Right ventricle myocardium superior (tissue), 1 donor: ENCODE data around the gene CPED1. TPM values are rescaled to one million over a fixed set of nuclear protein-coding genes. Genes with fewer than 3 reads are reported as not detected.
"Not testable (repeated sequence)": the region's sequence is repeated elsewhere in the genome, so short reads cannot be mapped to it uniquely, and the experiment has no call there.

ENCODE experiments used
- ATAC-seq: fragments of 200-7000 bp; cut with Tn5 transposase; one replicate; pipeline ENCODE4 v1.9.1; 2020; ENCODE audit warnings: mild to moderate bottlenecking; ENCODE audit not compliant: poor library complexity
- DNase-seq: peaks from one replicate; pipeline ENCODE4 v3.0.0-alpha.2; 2020
- intact Hi-C: fragments of 100-400 bp; cut with DNase I; formaldehyde crosslinking; loops from one replicate; pipeline ENCODE4 v1.11.2; 2022
- total RNA-seq: library from RNA; stranded (reverse); fragmentation: NEBNext Ultra II Directional; extraction: Animal tissue kit (Norgen Biotek cat#: 25700); gene quantifications from one replicate; pipeline ENCODE4 v1.2.1, GENCODE V29; 2021
- donor health status: DM: no; HTN: yes; CAD: no; lungs with severe emphysema.

CPED1 gene
- total RNA-seq, 1 donor from 2014 or later: 26.2 TPM

DNA sequence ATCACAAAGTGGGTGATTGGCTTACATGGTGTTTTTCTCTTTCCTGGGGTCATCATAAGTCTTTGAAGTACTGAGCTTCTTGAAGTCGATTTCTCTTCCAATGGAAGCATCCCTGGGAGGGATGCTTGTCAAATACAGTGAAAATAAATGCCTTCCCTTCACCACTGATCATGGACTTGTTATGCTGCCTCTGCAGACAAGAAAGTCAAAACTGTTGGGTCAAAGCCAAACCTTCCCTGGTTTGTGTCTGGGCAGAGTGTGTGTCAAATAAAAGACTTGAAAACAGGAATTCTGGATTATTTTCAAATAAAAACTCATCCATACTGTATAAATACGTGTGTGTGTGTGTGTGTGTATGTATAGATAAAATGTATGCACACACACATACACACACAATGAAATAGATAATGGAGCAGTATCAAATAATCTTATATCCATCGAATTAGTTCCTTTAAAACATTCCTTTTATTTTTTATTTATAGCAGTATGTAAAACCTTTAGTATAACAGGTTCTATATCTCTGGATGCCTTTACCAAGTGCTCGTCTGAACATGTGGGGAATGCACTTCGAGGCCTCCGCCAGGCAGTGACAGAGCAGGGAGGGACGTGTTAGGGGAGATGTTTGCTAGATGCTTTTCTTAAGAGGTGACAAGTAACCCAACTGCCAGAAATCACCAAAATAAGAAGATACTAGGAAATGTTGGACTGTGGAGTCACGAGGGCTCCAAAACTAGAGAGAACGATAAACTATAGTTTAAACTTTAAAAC, 313.1 kb downstream of the CPED1 start:
- DNase-seq (no peak), ATAC-seq (no peak)
- intact Hi-C loops: no loop called here

DNA sequence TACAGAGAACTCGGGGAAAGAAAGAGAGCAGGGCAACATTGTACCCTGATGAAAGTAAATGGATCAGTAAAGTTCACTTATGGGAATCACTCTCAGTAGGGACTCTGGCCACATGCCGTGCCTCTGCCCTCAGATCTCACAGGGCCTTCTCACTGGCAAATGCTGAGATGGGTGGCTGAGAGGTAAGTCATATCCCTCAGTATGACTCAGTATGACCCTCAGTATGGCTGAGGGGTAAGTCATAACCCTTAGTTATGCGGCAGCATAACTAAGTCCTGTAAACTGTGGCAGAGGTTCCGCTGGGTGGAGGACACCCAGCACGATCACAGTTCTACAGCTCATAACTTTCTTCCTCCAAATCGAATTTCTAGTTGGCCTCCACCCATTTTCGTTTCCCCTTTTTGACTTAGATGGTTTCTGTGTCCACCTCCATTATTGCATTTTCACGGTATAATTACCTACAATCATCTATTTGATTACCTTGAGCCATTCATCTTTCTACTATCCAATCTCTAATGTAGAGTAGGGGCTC, 313.8 kb downstream of the CPED1 start:
- intact Hi-C loops: no loop called here
- no peak for DNase-seq
- ATAC-seq: no peak

DNA sequence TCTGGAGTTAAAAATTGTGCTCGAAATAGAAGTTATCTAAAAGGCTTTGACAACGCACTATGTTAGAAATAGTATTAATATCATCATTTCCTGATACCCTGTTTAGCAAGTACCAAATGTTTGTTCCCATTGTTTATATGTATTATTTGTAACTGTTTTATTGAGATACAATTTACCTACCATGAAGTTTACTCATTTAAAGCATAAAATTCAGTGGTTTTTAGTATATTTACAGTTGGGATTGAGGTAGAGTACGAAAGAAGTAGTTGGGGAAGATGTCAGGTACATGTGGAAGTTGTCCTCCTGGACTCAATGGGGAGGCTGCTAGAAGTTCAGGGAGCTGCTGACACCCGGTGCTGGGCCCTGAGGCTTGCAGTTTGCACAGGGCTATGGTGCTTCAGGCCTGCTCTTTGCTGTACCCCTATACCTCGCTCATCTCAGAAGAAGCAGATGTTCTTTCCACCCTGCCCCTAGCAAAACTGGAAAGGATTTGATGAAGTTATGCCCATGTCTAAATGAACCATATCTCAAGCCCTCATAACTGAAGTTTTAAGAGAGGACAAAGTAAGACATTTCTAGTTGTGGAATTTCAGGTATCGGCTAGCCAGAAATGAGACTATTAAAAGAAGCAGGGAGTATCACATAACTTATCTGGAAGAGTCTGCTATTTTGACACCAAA, 315.1 kb downstream of the CPED1 start:
- ATAC-seq (no peak), DNase-seq (no peak)
- intact Hi-C loops: no loop called here

DNA sequence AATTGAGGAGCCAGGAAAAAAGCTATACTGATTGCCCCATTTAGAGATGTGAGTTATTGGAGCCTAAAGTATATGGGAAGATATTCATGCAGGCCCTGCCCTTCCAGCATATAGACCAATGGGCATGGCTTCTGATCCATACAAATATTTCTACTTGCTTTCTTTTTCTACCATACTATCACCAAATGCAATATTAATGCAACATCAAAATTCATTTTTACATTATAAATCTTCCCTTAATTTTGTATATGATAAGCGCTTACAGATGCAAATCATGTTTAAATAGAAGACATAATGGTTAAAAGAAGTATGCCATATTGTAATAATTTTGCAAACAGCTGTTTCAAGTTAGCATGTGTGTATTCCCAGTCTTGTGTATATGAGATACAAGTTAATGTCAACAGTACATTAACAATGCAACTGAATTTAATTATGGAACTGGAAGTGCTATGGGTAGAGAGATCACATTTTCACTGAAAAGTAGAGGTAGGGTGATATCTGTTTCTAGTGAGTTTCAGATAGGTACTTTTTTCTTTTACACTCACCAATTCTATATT, 315.7 kb downstream of the CPED1 start:
- intact Hi-C loops: no loop called here
- DNase-seq: no peak
- no peak for ATAC-seq

DNA sequence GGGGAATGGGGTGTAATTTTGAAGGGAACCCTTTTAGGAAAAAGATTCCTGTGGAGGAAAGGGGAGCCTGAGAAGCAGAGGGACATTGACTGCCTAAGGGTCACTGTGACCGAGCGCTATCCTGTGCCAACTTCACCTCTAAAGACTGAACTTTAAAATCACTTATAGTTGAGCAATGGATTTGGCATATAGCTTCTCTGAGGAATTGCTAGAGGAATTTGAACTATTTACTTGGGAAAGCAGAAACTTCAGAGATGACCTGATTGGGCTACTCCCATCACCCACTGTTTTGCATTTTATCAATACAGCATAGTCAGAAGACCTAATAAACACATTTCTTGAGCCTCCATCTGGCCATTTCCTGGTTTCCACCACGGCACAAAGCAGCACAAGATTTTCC, 316.6 kb downstream of the CPED1 start:
- ATAC-seq (no peak), DNase-seq (no peak)
- intact Hi-C loops: no loop called here

DNA sequence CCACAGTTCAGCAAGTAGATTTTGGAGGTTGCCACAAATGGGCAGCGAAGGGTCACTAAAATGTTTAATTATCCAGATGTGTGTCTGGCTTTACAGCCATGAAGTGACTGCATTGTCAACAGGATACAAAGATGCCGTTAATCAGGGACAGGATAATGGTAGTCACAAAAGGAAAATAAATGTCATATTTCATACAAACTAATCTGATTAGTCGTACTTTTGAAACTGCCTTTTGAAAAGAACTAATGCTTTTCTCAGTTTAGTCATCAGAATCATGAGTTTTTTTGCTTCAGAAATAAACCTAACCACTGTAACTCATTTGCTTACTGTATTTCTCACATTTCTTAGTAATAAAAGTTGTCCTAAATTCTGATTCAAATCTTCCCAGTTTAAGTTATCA, 318.1 kb downstream of the CPED1 start:
- intact Hi-C loops: no loop called here
- ATAC-seq: no peak
- no peak for DNase-seq

DNA sequence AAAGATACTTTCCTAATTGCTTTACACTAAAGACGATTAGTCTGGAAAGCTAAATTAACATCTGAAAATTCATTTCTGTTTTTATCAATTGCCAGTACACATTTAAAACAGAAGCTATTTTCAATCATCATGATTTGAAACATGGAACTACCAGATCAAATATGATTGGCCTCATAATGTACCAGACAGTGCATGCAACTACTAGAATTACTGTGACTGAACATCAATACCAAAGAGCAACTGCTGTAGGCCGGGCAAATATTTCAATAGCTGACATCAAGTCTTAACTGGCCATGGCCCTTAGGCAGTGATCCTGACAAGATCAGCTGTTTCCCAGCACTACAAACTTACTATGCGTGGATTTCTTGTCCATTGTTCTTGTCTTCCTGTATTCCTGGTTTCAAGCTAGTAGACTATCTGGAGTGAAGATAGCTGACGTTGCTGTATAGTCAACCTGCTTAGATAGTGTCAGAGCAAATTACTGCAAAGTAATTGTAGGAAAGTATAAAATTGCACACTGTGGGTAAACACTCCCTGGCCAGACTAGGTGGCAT, 318.6 kb downstream of the CPED1 start:
- no peak for ATAC-seq
- intact Hi-C loops: no loop called here
- no peak for DNase-seq

DNA sequence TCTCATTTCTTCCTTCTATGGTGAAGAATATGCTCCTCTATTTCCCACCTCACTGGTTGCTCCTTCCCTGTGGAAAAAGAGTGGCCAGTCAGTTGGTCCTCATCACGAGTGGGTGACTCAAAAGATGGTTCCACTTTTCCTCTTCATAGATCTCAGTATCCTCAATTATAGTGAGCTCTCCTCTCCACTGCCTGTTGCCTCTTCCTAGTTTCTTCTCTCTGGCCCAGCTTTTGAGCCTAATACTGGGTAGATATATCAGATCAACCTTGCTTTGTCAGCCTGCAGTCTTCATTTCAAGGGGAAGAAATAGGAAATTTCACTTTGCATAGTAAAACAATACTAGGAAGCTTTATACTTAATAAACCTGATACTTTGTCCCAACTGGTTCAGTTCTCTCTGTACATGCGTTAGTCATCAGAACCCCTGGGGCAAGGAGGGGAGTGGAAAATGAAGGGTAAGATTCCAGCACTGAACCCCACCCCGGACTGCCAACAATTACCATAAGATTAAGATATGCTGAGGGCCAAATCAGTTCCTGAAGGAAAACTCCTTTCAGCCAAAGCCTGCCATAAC, 324.8 kb downstream of the CPED1 start:
- intact Hi-C loops: no loop called here
- ATAC-seq (no peak), DNase-seq (no peak)

DNA sequence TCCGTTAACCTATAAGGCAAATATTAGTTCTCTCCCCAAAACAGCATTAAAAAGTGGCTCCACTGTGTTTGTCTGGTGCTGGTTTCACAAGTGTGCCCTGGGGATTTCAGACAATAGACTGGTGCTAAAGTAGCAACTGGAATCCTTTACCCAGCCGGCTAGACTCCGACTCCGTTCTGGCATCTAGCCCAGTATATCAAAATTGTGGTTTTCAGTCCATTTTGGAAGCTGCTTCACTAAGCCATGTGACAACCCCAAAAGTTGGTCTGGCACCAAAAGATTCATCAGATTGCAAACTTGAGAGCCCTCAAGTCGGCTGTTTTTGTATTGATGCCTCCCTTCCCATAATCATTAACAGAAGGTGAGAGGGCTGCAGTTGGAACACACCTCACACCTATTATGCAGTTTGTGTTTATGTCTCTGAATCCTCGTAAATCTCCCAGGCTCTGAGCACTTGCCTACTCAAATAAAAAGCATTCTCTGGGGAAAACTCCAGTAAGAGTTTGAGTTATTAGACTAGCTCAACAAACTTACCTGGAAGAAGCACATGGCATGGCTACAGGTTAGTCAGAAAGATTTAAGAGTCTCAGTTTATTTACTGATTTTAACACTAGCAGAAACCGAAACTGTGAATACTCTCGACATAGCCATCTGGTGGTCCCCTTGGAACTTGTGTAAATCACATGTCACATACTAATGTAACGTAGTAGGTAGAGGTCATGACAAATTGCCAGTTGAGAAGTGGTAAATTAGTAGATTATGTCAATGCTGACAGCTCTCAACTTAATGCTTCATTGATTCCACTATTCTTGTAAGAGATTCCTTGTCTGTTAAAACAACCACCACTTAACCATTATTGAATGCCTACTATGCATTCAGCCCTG, 325.5 kb downstream of the CPED1 start:
- no peak for ATAC-seq
- no peak for DNase-seq
- intact Hi-C loops: no loop called here

DNA sequence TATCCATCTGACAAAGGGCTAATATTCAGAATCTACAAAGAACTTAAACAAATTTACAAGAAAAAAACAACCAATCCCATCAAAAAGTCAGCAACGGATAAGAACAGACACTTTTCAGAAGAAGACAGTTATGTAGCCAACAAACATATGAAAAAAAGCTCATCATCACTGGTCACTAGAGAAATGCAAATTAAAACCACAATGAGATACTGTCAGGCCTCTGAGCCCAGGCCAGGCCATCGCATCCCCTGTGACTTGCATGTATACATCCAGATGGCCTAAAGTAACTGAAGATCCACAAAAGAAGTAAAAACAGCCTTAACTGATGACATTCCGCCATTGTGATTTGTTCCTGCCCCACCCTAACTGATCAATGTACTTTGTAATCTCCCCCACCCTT, 326.7 kb downstream of the CPED1 start:
- ATAC-seq, intact Hi-C loops, DNase-seq: not testable (repeated sequence)

DNA sequence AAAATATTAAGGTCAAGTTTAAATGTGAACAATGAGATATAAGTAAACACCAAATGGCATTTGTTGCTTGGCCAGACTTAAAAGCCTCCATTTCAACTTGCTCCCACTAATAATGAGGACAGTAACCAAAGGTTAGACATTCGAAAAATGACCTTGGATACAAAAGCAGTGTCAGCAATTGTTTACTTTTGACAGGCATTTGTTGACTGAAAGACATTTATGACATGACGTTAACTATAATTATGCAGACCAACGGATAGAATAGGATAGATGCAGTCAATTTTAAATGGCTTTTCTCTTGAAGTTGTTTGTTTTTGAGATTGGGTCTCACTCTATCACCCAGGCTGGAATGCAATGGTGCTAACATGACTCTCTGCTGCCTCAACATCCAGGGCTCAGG, 333.9 kb downstream of the CPED1 start:
- ATAC-seq (no peak), DNase-seq (no peak)
- intact Hi-C loops: no loop called here

DNA sequence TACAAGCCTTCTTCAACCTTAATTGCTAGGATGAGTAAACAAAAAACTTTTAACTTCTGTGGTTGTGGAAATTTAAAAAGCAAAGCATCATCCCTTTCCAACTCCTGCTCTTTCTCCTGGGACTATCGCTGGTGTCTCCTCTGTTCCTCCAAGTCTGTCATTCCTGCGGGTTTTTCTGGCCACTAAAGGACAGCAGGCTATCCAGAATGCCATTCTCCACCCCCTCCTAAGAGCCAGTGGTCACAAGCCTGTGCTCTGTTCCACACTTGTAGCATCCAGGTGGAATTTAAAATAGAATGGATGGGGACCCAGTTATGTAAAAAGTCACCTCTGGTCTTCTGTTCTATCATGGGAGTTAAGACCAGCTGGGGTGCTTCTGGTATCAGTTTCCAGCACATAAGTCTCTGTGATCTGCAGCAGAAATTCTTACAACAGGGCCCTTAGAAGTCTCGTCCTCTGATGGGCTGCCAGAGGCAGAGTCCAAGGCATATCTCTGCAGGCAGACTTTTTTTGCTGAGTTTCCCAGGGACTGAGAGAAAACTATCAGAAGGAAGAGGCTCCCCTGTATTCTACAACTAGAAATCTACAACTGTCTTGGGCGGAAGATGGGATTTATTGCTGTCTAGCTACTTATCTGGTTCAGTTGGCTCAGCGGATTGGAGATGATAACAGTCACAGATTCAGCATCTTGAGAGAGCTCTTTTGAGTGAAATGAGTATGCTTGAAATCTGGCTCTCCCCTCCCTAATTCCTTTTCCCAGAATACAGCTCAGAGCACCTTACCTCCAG, 335.2 kb downstream of the CPED1 start:
- intact Hi-C loops: no loop called here
- no peak for DNase-seq
- no peak for ATAC-seq

DNA sequence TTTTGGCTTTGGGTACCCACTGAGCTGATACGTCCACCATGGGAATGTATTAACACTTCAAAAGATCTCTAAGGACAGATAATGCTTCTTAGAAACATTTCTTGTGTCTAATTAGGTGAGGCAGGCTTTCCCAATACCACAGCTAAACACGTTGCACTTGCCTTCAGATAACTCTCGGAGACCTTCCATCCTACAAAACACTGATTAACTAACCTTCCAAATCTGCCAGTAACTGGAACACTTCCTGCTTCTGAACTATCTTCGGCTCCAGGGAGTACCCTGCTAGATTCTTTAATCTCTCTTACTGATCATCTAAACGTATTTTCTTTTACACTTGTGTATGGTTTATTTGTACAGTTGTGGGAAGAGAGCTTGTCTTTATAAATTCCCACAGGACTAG, 339.2 kb downstream of the CPED1 start:
- DNase-seq: no peak
- ATAC-seq: no peak
- intact Hi-C loops: no loop called here

DNA sequence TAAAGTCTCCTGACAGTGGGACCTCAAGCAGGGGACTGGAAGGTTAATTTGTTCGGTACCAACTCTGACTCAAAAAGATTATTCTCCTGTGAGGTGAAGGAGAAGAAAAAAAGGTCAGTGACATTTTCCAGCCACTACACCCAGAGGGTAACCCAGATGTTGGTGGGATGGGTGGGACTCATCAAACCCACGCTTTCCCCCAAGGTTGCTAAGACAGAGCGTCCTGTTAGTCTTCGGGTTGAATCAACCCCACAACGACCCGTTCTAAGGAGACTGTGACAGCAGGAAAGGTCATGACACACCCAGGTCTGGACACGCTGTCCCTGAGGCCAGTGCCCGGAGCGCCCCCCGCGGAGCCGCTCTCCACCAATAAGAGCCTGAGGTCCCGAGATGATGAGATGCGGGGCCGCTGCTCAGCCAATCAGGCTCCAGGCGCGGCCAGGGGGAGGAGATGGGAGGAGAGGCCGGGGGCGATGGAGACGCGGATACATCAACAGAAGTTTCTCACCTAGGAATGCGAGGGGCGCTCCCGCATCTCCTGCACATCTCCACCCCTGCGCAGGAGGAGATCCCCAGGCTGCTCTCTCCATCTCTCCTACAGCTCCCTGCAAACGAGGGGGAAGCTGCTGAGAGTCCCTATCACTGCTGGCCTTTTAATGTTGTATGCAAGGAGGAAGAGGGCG, 340.1 kb downstream of the CPED1 start, which contains the start of gene WNT16:
TSS of gene WNT16 (plus strand) at position 493 of the 683 bp plus-strand sequence. CDS start 293 bp downstream, outside the sequence.
- no peak for DNase-seq
- ATAC-seq: peak; percentile 48
- intact Hi-C loops: no loop called here

DNA sequence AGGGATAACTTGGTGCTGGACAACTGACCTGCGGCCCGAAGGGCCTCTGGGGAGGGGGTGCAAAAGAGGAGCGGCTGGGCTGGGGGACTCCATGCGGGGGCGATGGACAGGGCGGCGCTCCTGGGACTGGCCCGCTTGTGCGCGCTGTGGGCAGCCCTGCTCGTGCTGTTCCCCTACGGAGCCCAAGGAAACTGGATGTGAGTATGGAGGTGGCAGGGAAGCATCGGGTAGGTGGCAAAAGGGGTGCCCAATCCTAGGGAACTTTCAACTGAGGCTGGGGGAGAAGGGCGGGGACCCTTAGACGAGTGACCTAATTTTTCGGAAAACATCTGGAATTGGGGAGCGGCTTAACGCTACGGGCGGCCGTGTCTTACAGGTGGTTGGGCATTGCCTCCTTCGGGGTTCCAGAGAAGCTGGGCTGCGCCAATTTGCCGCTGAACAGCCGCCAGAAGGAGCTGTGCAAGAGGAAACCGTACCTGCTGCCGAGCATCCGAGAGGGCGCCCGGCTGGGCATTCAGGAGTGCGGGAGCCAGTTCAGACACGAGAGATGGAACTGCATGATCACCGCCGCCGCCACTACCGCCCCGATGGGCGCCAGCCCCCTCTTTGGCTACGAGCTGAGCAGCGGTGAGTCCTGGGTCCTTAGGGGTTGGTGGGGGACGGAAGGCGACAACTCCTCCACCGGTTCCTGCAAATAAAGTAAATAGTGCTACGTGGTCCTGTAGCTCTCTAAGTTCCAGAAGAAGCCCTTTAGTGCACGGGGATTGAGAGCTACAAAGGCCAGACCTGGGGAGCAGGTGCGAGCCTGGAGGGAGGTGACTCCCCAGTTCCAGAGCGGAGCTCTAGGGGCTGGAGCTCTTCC, 340.9 kb downstream of the CPED1 start:
- ATAC-seq: peak; percentile 18
- no peak for DNase-seq
- intact Hi-C loops: no loop called here
